SJSA1 (cell line): ENCODE measurements around the gene ATP10D. TPM values are rescaled to one million over a fixed set of nuclear protein-coding genes. Genes with fewer than 3 reads are reported as not detected.
"Not testable (repeated sequence)": the region's sequence is repeated elsewhere in the genome, so short reads cannot be mapped to it uniquely, and the experiment has no call there.

Source experiments
- DNase-seq, 2 experiments: peaks; one replicate each; pipeline ENCODE4 v3.0.0-alpha.2; 2015 to 2020; ENCODE audit warnings: low spot score in 2 of 2, low read depth in 1 of 2
- H3K27ac ChIP-seq: fragments of 250-450 bp; sonication (Bioruptor Pico); 2 replicates; pipeline ENCODE4 v1.5.1; 2020; ENCODE audit warnings: mild to moderate bottlenecking, moderate library complexity
- H3K27me3 ChIP-seq: fragments of 250-450 bp; sonication (Bioruptor Pico); replicated peaks from 2 replicates; pipeline ENCODE4 v1.5.1; 2020; ENCODE audit warnings: mild to moderate bottlenecking, moderate library complexity
- H3K36me3 ChIP-seq: fragments of 250-450 bp; sonication (Bioruptor Pico); 2 replicates; pipeline ENCODE4 v1.5.1; 2020; ENCODE audit warnings: mild to moderate bottlenecking
- H3K4me1 ChIP-seq: fragments of 250-450 bp; sonication (Bioruptor Pico); replicated peaks from 2 replicates; pipeline ENCODE4 v1.6.1; 2021; ENCODE audit warnings: mild to moderate bottlenecking
- H3K4me3 ChIP-seq: fragments of 250-450 bp; sonication (Bioruptor Pico); 2 replicates; pipeline ENCODE4 v1.5.1; 2020; ENCODE audit warnings: mild to moderate bottlenecking
- H3K9me3 ChIP-seq: fragments of 250-450 bp; sonication (Bioruptor Pico); replicated peaks from 2 replicates; pipeline ENCODE4 v1.5.1; 2020; ENCODE audit warnings: mild to moderate bottlenecking
- total RNA-seq: library from RNA; depleted of rRNA; stranded (reverse); fragments of >200 nt; shearing (Covaris generic); gene quantifications from 2 replicates; pipeline ENCODE4 v1.2.3, GENCODE V29; 2014

The ATP10D gene
- total RNA-seq, 1 experiment from 2014 or later: 12.1 TPM

DNA sequence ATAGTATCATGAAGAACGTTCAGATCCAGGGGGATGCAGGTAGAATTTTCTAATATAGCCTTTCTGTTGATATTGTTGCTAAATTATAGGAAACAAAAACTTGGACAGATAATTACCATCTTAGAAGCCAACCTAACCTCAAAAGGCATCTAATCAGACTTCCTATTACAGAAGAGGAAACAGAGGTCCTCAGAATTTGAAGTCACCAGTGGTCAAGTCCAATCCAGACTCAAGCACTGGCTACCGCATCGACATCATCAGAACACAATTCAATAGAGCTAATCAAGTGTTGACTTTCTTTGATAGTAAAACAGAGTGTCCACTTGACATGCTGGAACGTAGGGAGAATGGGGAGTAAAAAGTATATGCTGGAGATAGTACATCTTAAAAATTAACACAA, 10.3 kb upstream of the ATP10D start:
- Histone ChIP-seq H3K27ac (no peak overlapping the region), H3K4me3 (no peak overlapping the region), H3K27me3 (no peaks in the 10 kb centered on the region), H3K36me3 (no peaks in the 10 kb centered on the region), H3K4me1 (peaks cover 7% of the 10 kb centered on the region; the same call in 1 of the 2 replicates), H3K9me3 (no peaks in the 10 kb centered on the region)
- DNase-seq: no peak

- Histone ChIP-seq H3K27me3 (no peaks in the 10 kb centered on the region), H3K4me3 (no peak overlapping the region), H3K9me3 (no peaks in the 10 kb centered on the region), H3K4me1 (0 out of 2 replicates have a peak, but pooled peaks cover under 1% of the 10 kb centered on the region), H3K36me3 (no peaks in the 10 kb centered on the region), H3K27ac (no peak overlapping the region)
- no peak for DNase-seq
These were observed 9.7 kb upstream of the ATP10D start for GRCh38 chr4:47475411-47475810.

DNA sequence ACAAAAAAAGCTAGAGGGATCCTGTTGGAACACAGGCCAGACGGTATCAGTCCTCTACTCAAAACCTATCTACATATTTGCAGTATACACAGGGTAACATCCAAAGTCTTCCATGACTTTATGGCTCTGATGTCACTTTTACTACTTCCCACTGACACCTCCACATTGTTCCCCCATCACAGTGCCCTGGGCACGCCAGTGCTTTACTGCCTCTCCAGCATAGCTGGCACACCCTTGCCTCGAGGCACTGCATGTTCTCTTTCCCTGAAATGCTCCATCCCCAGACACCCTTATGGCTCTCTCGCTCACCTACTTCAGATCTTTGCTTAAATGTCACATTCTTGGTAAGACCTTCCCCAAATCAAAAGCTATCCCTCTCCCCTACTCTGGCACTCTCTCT, 6.3 kb upstream of the ATP10D start:
- H3K27ac ChIP-seq: no peak overlapping the region
- H3K9me3 ChIP-seq: no peaks in the 10 kb centered on the region
- no peak for DNase-seq
- no peaks in the 10 kb centered on the region for H3K27me3 ChIP-seq
- H3K4me1 ChIP-seq: no peaks in the 10 kb centered on the region; the same call in 1 of the 2 replicates
- H3K4me3 ChIP-seq: no peak overlapping the region
- H3K36me3 ChIP-seq: no peaks in the 10 kb centered on the region

DNA sequence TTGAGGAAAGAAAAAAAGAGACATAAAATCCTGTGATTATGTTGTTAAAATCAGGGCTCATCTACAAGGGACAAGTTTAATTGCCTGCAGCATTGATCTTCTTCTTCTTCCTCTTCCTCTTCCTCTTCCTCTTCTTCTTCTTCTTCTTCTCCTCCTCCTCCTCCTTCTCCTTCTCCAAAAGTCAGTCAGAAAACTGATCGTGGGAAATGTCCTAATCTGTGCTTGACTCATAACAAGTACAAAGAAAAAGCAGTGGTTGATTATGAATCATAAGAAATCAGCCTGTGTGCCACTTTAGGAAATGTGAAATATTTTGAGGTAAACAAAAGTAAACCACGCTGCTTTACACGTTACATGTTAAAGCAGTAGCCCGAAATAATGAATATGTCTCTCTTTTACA, 2.7 kb upstream of the ATP10D start:
- no peak overlapping the region for H3K27ac ChIP-seq
- no peak overlapping the region for H3K4me3 ChIP-seq
- no peaks in the 10 kb centered on the region; the same call in 1 of the 2 replicates for H3K4me1 ChIP-seq
- H3K36me3 ChIP-seq: no peaks in the 10 kb centered on the region
- H3K27me3 ChIP-seq: no peaks in the 10 kb centered on the region
- DNase-seq: no peak
- H3K9me3 ChIP-seq: no peaks in the 10 kb centered on the region

- no peak for DNase-seq
- Histone ChIP-seq H3K9me3 (no peaks in the 10 kb centered on the region), H3K4me3 (no peak overlapping the region), H3K4me1 (no peaks in the 10 kb centered on the region; the same call in 1 of the 2 replicates), H3K36me3 (no peaks in the 10 kb centered on the region; the same call in 1 of the 2 replicates), H3K27ac (no peak overlapping the region), H3K27me3 (no peaks in the 10 kb centered on the region)
These were observed 1.3 kb upstream of the ATP10D start for GRCh38 chr4:47483745-47484144.

DNA sequence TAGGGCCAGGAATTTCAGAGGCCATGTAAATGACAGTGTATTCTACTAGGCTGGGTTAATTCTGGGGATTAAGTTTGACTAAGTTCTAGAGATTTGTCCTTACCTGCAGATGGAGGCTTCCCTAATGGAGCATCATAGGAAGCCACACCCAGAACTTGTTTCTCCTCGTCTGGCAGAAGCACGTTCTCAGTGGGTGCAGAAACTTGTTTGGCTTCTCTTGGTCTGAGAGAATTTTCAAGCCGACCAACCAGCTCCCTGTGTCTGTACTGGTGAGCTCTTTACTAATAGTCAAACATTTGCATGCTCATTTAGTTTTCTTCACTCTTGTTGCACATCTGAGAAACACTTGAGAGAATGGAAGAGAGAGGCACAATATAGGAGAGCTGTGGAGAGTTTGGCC, 907 bp upstream of the ATP10D start:
- no peak for DNase-seq
- no peak overlapping the region for H3K27ac ChIP-seq
- H3K4me1 ChIP-seq: no peaks in the 10 kb centered on the region; the same call in 1 of the 2 replicates
- no peaks in the 10 kb centered on the region; the same call in 1 of the 2 replicates for H3K36me3 ChIP-seq
- H3K4me3 ChIP-seq: no peak overlapping the region
- no peaks in the 10 kb centered on the region for H3K27me3 ChIP-seq
- no peaks in the 10 kb centered on the region for H3K9me3 ChIP-seq

DNA sequence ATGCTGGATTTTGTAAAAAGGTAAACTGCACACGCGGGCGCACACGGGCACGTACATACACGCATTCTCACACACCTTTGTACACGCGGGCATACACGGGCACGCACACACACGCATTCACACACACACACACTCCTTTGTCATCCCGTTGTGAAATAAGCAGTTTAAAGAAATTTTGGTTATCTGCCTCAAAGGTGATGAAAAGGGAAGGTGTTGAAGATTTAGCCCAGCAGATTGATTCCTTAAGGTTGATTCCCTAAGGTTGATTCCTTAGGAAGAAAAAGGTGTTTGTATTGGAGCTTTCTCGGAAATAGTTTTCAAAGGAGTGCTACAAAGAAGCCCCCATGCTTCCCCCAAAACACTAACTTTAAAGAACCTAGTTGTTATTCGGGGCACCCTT, 693 bp downstream of the ATP10D start:
- Histone ChIP-seq H3K36me3 (no peaks in the 10 kb centered on the region; the same call in 1 of the 2 replicates), H3K4me1 (no peaks in the 10 kb centered on the region; the same call in 1 of the 2 replicates), H3K27me3 (no peaks in the 10 kb centered on the region), H3K27ac (peak overlapping the region; percentile 78), H3K4me3 (peak overlapping the region; percentile 52), H3K9me3 (no peaks in the 10 kb centered on the region)
- no peak for DNase-seq

GRCh38 chr4:47486231-47486673, 1.2 kb downstream of the ATP10D start:
- Histone ChIP-seq H3K36me3 (no peaks in the 10 kb centered on the region; the same call in 1 of the 2 replicates), H3K27me3 (no peaks in the 10 kb centered on the region), H3K9me3 (no peaks in the 10 kb centered on the region), H3K4me1 (no peaks in the 10 kb centered on the region; the same call in 1 of the 2 replicates), H3K27ac (peak overlapping the region; percentile 78), H3K4me3 (peak overlapping the region; percentile 52)
- no peak for DNase-seq

DNA sequence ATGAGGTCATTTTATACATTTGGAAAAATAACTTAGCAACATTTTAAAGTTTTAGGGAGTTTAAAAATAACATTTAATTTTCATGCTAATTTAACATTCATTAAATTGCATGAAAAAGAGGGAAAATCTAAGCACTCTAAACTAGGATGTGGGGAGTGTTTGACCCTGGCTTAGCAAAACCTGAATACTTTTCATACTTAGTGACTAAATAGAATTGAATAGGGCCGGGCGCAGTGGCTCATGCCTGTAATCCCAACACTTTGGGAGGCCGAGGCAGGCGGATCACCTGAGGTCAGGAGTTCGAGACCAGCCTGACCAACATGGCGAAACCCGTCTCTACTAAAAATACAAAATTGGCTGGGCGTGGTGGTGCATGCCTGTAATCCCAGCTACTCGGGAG, 1.7 kb downstream of the ATP10D start:
- not testable (repeated sequence) for H3K27ac ChIP-seq, H3K9me3 ChIP-seq, H3K4me3 ChIP-seq, DNase-seq, H3K36me3 ChIP-seq, H3K27me3 ChIP-seq, H3K4me1 ChIP-seq

- DNase-seq: no peak
- Histone ChIP-seq H3K9me3 (no peaks in the 10 kb centered on the region), H3K27me3 (no peaks in the 10 kb centered on the region), H3K4me1 (no peaks in the 10 kb centered on the region), H3K36me3 (no peaks in the 10 kb centered on the region; the same call in 1 of the 2 replicates), H3K4me3 (no peak overlapping the region), H3K27ac (no peak overlapping the region)
These were observed 3.6 kb downstream of the ATP10D start for GRCh38 chr4:47488706-47489105.

DNA sequence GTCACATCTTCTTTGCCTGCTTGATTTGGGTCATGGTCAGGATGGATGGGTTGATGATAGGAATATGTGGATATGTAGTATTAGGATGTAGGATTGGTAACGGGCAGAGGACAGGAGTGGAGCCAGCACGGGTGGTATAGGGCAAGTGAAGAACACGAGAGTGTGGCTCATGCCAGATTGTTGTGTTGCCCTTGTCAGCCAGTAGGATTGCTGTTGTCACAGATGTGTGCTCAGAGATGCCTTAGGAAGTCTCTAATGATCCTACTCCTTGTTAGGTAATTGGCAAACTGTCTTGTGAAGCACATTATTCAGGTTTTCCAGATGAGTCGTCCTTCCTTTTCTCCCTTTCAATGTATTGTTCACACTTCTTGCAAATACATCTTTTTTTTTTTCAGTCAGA, 5.5 kb downstream of the ATP10D start:
- Histone ChIP-seq H3K27ac (no peak overlapping the region), H3K9me3 (no peaks in the 10 kb centered on the region)
- no peak for DNase-seq

DNA sequence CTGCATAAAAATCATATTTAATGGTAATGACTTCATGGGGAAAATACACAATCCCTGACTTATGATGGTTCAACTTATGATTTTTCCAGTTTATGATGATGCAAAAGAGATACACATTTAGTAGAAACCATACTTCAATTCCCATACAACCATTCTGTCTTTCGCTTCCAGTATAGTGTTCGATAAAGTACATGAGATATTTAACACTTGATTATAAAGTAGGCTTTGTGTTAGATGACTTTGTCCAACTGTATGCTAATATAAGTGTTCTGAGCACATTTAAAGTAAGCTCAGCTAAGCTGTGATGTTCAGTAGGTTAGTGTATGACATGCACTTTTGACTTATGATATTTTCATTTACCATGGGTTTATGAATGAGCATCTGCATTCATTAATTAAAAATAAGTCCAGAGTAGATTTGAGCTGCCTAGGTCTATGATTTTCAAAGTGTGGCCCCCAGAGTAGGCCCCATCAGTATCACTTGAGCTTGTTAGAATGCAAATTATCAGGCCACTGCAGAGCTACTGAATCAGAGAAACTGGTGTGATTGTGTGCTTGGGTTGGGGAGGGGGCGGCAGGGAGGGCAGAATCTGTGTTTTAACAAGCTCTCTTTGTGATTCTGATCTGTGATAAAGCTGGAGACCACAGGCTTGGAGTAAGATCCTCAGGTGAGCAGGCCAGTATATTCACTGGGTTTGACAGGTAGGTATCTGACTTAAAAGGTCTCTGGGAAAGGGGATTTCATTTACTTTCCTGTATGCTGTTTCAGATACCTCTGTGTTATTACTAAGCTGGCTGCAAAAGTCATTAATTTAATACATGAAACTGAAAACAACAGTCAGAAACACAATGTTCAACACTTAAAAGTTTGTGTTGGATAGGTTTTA, 8.4 kb downstream of the ATP10D start:
- no peaks in the 10 kb centered on the region for H3K4me1 ChIP-seq
- no peak overlapping the region for H3K27ac ChIP-seq
- H3K27me3 ChIP-seq: no peaks in the 10 kb centered on the region
- no peaks in the 10 kb centered on the region for H3K36me3 ChIP-seq
- no peak for DNase-seq
- no peaks in the 10 kb centered on the region for H3K9me3 ChIP-seq
- H3K4me3 ChIP-seq: no peak overlapping the region

More for the DNA sequence above, 5.5 kb downstream of the ATP10D start:
- Histone ChIP-seq H3K4me1 (no peaks in the 10 kb centered on the region), H3K27me3 (no peaks in the 10 kb centered on the region), H3K4me3 (no peak overlapping the region), H3K36me3 (no peaks in the 10 kb centered on the region; the same call in 1 of the 2 replicates)

DNA sequence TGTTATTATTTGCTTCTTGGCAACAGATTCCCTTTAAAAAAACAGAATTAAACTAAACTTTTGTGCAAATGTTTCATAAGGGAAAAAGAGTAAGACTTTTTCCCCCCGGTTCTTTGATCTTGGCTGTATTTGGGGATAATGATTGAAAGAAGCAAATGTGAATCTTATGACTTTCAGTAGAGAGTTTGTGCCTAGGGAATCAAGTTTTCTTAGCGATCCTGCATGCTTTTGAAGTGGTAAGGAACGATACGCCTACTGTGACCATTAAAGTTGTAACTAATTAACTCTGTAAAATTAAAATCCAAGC, 9.0 kb downstream of the ATP10D start:
- no peak for DNase-seq
- H3K4me1 ChIP-seq: no peaks in the 10 kb centered on the region
- no peaks in the 10 kb centered on the region for H3K9me3 ChIP-seq
- no peaks in the 10 kb centered on the region for H3K27me3 ChIP-seq
- H3K36me3 ChIP-seq: no peaks in the 10 kb centered on the region
- no peak overlapping the region for H3K4me3 ChIP-seq
- no peak overlapping the region for H3K27ac ChIP-seq

- no peaks in the 10 kb centered on the region for H3K9me3 ChIP-seq
- H3K4me1 ChIP-seq: no peaks in the 10 kb centered on the region
- no peak for DNase-seq
- H3K27me3 ChIP-seq: no peaks in the 10 kb centered on the region
- no peak overlapping the region for H3K27ac ChIP-seq
- H3K4me3 ChIP-seq: no peak overlapping the region
- no peaks in the 10 kb centered on the region for H3K36me3 ChIP-seq
These were observed 13.8 kb downstream of the ATP10D start for GRCh38 chr4:47498899-47499298.
